Kasumi-1 (cell line): ENCODE data around the gene FOLH1.
"Not testable (repeated sequence)": the region's sequence is repeated elsewhere in the genome, so short reads cannot be mapped to it uniquely, and the experiment has no call there.

Experiments
- DNase-seq, 2 experiments: peaks; one replicate each; lab custom pipeline; 2025; lab: John Stamatoyannopoulos, UW

FOLH1 gene

DNA sequence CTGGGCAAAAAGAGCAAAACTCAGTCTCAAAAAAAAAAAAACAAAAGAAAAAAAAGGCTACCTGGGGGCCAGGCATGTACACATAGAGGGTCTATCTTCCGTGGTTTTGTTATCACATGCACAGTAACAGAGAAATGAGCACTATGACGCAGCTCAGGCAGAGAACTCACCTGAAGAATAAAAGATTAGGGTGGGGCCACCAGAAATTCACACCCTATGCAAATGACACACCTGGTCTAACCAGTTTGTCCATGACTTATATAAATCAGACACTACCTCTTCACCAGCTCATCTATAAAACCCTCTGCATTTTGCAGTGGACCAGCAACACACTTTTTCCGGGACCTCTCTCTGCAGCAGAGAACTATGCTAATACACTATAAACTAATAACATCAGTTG is 30.5 kb downstream of the FOLH1 start:
- not testable (repeated sequence) for DNase-seq

DNA sequence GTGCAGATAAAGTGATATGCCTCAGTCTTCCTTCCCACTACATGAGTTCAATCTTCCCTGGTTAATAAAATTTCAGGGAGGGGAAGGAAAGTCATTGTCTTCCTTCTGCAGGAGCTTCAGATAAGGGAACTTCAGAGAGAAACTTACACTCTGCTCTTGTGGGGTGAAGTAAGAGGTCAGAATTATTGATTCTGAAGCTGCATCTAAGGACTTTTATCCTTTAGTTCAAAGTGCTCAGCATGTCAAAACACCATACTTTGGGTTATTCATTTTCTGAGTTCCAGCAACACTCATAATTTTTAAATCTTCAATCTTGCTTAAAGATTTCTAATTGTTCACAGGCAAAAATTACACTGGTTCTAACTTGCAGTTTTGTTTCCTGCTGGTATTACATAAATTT is 33.0 kb downstream of the FOLH1 start:
- not testable (repeated sequence) for DNase-seq

- not testable (repeated sequence) for DNase-seq
Measured at GRCh38 chr11:49174691-49175366, 33.6 kb downstream of the FOLH1 start.

GRCh38 chr11:49171613-49172012 is 36.8 kb downstream of the FOLH1 start:
- DNase-seq: not testable (repeated sequence)

GRCh38 chr11:49169579-49169978 is 38.8 kb downstream of the FOLH1 start:
- DNase-seq: peak; percentile 13 to 41

GRCh38 chr11:49168992-49169391 is 39.4 kb downstream of the FOLH1 start:
- not testable (repeated sequence) for DNase-seq

GRCh38 chr11:49151211-49151610 is 57.2 kb downstream of the FOLH1 start:
- no peak for DNase-seq

GRCh38 chr11:49102356-49102755 is 106.0 kb downstream of the FOLH1 start:
- not testable (repeated sequence) for DNase-seq
